ENCODE results near the gene TRAF3IP3. TPM values are rescaled to one million over a fixed set of nuclear protein-coding genes. Genes with fewer than 3 reads are reported as not detected.

Gene TRAF3IP3
- total and polyA plus RNA-seq, 2 donors (not counting 1 experiment from before 2014, with no cell fraction given): 262 to 344 TPM

- CTCF ChIA-PET: no interaction called here
- H3K27ac ChIP-seq (ENCODE audit: low read length in 2 of 2): no peak overlapping the region
- H3K4me1 ChIP-seq (ENCODE audit: control insufficient read depth in 2 of 2, insufficient read depth in 2 of 2, low read length in 2 of 2): no peaks in the 10 kb centered on the region
- H3K4me1 Mint-ChIP-seq: no peaks in the 10 kb centered on the region
- no peaks in the 10 kb centered on the region for H3K79me2 ChIP-seq (ENCODE audit: control insufficient read depth, insufficient read depth, low read length)
- WGBS (ENCODE audit: insufficient coverage): no CpG with 5 or more reads among the region's 1 CpG
- TF ChIP-seq EZH2 (IDR thresholded peaks at IDR 0.05; ENCODE audit: borderline replicate concordance, insufficient read depth, low read depth, low read length, poor library complexity, severe bottlenecking): no peak
- TF ChIP-seq CTCF (IDR thresholded peaks at IDR 0.05): no peak
- no peak overlapping the region for H2AFZ ChIP-seq (ENCODE audit: insufficient read depth, low read depth, low read length, poor library complexity, severe bottlenecking)
- H3K9ac ChIP-seq (ENCODE audit: low read length): no peak overlapping the region
- intact Hi-C loops (cut with micrococcal nuclease): no loop called here
- POLR2A ChIA-PET: no interaction called here
- no peak overlapping the region for H3K4me3 ChIP-seq (ENCODE audit: control extremely low read depth in 1 of 5, extremely low read depth in 1 of 5, insufficient read depth in 1 of 5, low read depth in 2 of 5, low read length in 4 of 5)
- no peak for ATAC-seq (ENCODE audit: low read depth)
- no peaks in the 10 kb centered on the region for H3K9me3 Mint-ChIP-seq (ENCODE audit: insufficient read depth)
- no peak for DNase-seq
- H3K27me3 ChIP-seq (replicated peaks in 1 of 4; ENCODE audit: control extremely low read depth in 1 of 4, control insufficient read depth in 3 of 4, insufficient read depth in 4 of 4, low read length in 3 of 4): peaks cover 0 to 3% (median 0%) of the 10 kb centered on the region in 4 experiments
- no peak overlapping the region for H3K4me3 Mint-ChIP-seq
- no peak overlapping the region for H3K4me2 ChIP-seq (replicated peaks; ENCODE audit: low read depth, low read length, poor library complexity, severe bottlenecking)
- H3K9me3 ChIP-seq (ENCODE audit: control extremely low read depth in 1 of 3, control insufficient read depth in 2 of 3, insufficient read depth in 1 of 3, low read length in 2 of 3): no peaks in the 10 kb centered on the region
- no peaks in the 10 kb centered on the region for H3K36me3 ChIP-seq (replicated peaks in 1 of 2; ENCODE audit: control extremely low read depth in 1 of 2, control insufficient read depth in 1 of 2, extremely low read depth in 1 of 2, insufficient read depth in 2 of 2, low read length in 1 of 2)
- no peak overlapping the region for H3K27ac Mint-ChIP-seq
- H3K27me3 Mint-ChIP-seq: no peaks in the 10 kb centered on the region
- no peaks in the 10 kb centered on the region for H4K20me1 ChIP-seq (ENCODE audit: control insufficient read depth, insufficient read depth, low read length, poor library complexity, severe bottlenecking)
Measured at GRCh38 chr1:209729436-209729835, 26.4 kb upstream of the TRAF3IP3 start.

- H3K4me2 ChIP-seq (replicated peaks; ENCODE audit: low read depth, low read length, poor library complexity, severe bottlenecking): no peak overlapping the region
- H3K4me1 ChIP-seq (ENCODE audit: control insufficient read depth in 2 of 2, insufficient read depth in 2 of 2, low read length in 2 of 2): no peaks in the 10 kb centered on the region
- H3K4me3 ChIP-seq (ENCODE audit: control extremely low read depth in 1 of 5, extremely low read depth in 1 of 5, insufficient read depth in 1 of 5, low read depth in 2 of 5, low read length in 4 of 5): no peak overlapping the region
- H2AFZ ChIP-seq (ENCODE audit: insufficient read depth, low read depth, low read length, poor library complexity, severe bottlenecking): no peak overlapping the region
- H3K9ac ChIP-seq (ENCODE audit: low read length): no peak overlapping the region
- TF ChIP-seq EZH2 (IDR thresholded peaks at IDR 0.05; ENCODE audit: borderline replicate concordance, insufficient read depth, low read depth, low read length, poor library complexity, severe bottlenecking) (no peak), CTCF (IDR thresholded peaks at IDR 0.05) (no peak)
- H3K36me3 ChIP-seq (replicated peaks in 1 of 2; ENCODE audit: control extremely low read depth in 1 of 2, control insufficient read depth in 1 of 2, extremely low read depth in 1 of 2, insufficient read depth in 2 of 2, low read length in 1 of 2): no peaks in the 10 kb centered on the region
- peaks cover 0 to 3% (median 0%) of the 10 kb centered on the region in 4 experiments for H3K27me3 ChIP-seq (replicated peaks in 1 of 4; ENCODE audit: control extremely low read depth in 1 of 4, control insufficient read depth in 3 of 4, insufficient read depth in 4 of 4, low read length in 3 of 4)
- ChIA-PET POLR2A (no interaction called here), CTCF (no interaction called here)
- H3K79me2 ChIP-seq (ENCODE audit: control insufficient read depth, insufficient read depth, low read length): no peaks in the 10 kb centered on the region
- Mint-ChIP-seq H3K9me3 (ENCODE audit: insufficient read depth) (no peaks in the 10 kb centered on the region), H3K4me1 (no peaks in the 10 kb centered on the region), H3K27me3 (no peaks in the 10 kb centered on the region), H3K4me3 (no peak overlapping the region), H3K27ac (no peak overlapping the region)
- H3K27ac ChIP-seq (ENCODE audit: low read length in 2 of 2): no peak overlapping the region
- intact Hi-C loops (cut with micrococcal nuclease): no loop called here
- no CpG with 5 or more reads among the region's 1 CpG for WGBS (ENCODE audit: insufficient coverage)
- H3K9me3 ChIP-seq (ENCODE audit: control extremely low read depth in 1 of 3, control insufficient read depth in 2 of 3, insufficient read depth in 1 of 3, low read length in 2 of 3): no peaks in the 10 kb centered on the region
- no peak for ATAC-seq (ENCODE audit: low read depth)
- DNase-seq: no peak
- H4K20me1 ChIP-seq (ENCODE audit: control insufficient read depth, insufficient read depth, low read length, poor library complexity, severe bottlenecking): no peaks in the 10 kb centered on the region
Measured at GRCh38 chr1:209732725-209733124, 23.1 kb upstream of the TRAF3IP3 start.
